HG03558 (cell line): ENCODE results near the gene FGFR2.

Experiments
- ATAC-seq: cut with Tn5 transposase; IDR thresholded peaks from one replicate; pipeline ENCODE4 v1.9.1; 2021; ENCODE audit warnings: moderate number of reproducible peaks; ENCODE audit not compliant: unreplicated experiment; ENCODE audit errors: extremely low read depth

Gene FGFR2

GRCh38 chr10:121592155-121592890 lies 5.9 kb downstream of the FGFR2 start:
- no peak for ATAC-seq

GRCh38 chr10:121591186-121591585 lies 7.1 kb downstream of the FGFR2 start:
- ATAC-seq = no peak

- ATAC-seq = no peak
Measured at GRCh38 chr10:121590772-121591171, 7.5 kb downstream of the FGFR2 start.

- no peak for ATAC-seq
Measured at GRCh38 chr10:121589553-121589952, 8.7 kb downstream of the FGFR2 start.

GRCh38 chr10:121583857-121584256 lies 14.4 kb downstream of the FGFR2 start:
- no peak for ATAC-seq

GRCh38 chr10:121583258-121583657 lies 15.0 kb downstream of the FGFR2 start:
- ATAC-seq = no peak

- no peak for ATAC-seq
Measured at GRCh38 chr10:121580276-121581116, 17.7 kb downstream of the FGFR2 start.

- no peak for ATAC-seq
Measured at GRCh38 chr10:121579656-121580055, 18.6 kb downstream of the FGFR2 start.

GRCh38 chr10:121578965-121579364 lies 19.3 kb downstream of the FGFR2 start:
- no peak for ATAC-seq

GRCh38 chr10:121578298-121578697 lies 19.9 kb downstream of the FGFR2 start:
- no peak for ATAC-seq

- no peak for ATAC-seq
Measured at GRCh38 chr10:121577568-121577967, 20.7 kb downstream of the FGFR2 start.

- no peak for ATAC-seq
Measured at GRCh38 chr10:121576139-121576538, 22.1 kb downstream of the FGFR2 start.

- ATAC-seq = no peak
Measured at GRCh38 chr10:121574519-121575166, 23.6 kb downstream of the FGFR2 start.

- no peak for ATAC-seq
Measured at GRCh38 chr10:121573538-121573941, 24.7 kb downstream of the FGFR2 start.

- no peak for ATAC-seq
Measured at GRCh38 chr10:121572859-121573537, 25.2 kb downstream of the FGFR2 start.

GRCh38 chr10:121570315-121570714 lies 27.9 kb downstream of the FGFR2 start:
- no peak for ATAC-seq

- ATAC-seq = no peak
Measured at GRCh38 chr10:121568275-121568674, 30.0 kb downstream of the FGFR2 start.

GRCh38 chr10:121567569-121567968 lies 30.7 kb downstream of the FGFR2 start:
- ATAC-seq = no peak

- ATAC-seq = no peak
Measured at GRCh38 chr10:121566755-121567154, 31.5 kb downstream of the FGFR2 start.

GRCh38 chr10:121559326-121560026 lies 38.8 kb downstream of the FGFR2 start:
- ATAC-seq = no peak
